C4-2B (cell line): ENCODE measurements around the gene L1CAM.

Experiments
- CTCF ChIP-seq: fragments of 450-650 bp; conservative IDR thresholded peaks from 2 replicates; pipeline ENCODE4 v1.5.1; 2017; ENCODE audit warnings: mild to moderate bottlenecking
- ZFX ChIP-seq: fragments of 450-650 bp; IDR thresholded peaks from 2 replicates; pipeline ENCODE4 v1.6.1; 2017

DNA sequence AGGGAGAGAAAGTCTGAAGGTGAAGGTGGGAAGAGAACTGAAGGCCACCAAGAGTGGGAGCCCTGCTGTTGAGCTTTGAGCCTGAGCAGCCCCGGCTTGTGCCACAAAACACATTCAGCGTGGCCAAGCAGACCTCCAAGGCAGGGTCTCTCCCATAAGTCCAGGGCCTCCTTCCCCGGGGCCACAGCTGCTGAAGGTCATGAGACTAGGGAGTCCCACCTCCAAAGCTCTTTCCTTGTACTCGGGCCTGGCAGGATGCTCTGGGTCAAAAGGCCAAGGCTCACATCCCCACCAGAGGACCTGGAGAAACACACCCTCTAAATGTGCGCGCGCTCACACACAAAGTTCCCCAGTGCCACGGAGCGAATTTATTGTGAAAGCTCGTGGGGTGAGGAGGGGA lies 43.6 kb upstream of the L1CAM start:
- TF ChIP-seq CTCF (no peak), ZFX (no peak)
